HG02943 (cell line): ENCODE data around the gene AAGAB.

Experiments
- ATAC-seq: cut with Tn5 transposase; IDR thresholded peaks from one replicate; pipeline ENCODE4 v1.9.1; 2021; ENCODE audit warnings: mild to moderate bottlenecking, low read depth, moderate library complexity; ENCODE audit not compliant: unreplicated experiment

The AAGAB gene

DNA sequence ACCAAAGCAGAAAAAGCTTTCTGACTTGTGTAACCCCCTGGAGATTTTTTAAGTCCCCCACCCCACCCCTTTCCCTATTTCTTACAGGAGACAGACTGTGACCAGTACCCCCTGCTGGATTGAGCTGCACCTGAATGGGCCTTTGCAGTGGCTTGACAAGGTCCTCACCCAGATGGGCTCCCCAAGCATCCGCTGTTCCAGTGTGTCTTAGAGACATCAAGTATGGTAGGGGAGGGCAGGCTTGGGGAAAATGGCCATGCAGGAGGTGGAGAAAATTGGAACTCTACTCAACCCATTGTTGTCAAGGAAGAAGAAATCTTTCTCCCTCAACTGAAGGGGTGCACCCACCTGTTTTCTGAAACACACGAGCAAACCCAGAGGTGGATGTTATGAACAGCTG, 64.1 kb downstream of the AAGAB start:
- ATAC-seq = no peak

DNA sequence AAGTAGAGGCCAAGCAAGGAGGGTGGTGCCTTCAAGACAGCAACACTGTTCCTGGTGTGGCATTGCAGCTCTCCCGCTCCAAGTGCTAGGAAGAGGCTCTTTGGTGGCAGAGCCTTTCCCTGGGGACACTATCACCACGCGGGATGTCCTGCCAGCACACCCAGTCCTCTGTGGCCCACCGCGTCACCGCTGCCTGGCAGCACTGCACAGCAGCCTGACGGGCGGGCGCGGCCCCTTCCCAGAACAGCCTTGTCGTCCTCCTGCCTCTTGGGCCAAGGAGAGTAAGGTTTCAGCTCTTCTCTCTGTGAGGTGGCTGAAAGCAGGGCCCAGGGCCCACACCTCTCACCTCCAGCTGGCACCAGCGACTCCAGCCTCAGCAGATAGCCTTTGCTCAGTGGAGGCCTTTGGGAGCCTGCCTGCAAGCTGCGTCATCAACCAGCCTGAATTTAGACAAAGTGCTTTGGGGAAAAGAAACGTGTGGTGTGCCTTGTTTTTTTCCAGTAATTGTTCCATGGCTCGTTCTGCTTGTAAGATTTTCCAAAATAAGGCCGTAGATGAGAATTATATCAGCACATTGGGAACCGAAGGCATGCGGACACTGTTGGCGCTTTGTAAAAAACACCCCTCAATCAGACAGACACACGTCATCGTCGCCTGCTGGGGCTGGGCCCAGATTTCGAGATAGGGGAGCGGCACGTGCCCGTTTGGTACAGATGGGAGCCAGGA, 65.0 kb downstream of the AAGAB start:
- ATAC-seq = no peak

DNA sequence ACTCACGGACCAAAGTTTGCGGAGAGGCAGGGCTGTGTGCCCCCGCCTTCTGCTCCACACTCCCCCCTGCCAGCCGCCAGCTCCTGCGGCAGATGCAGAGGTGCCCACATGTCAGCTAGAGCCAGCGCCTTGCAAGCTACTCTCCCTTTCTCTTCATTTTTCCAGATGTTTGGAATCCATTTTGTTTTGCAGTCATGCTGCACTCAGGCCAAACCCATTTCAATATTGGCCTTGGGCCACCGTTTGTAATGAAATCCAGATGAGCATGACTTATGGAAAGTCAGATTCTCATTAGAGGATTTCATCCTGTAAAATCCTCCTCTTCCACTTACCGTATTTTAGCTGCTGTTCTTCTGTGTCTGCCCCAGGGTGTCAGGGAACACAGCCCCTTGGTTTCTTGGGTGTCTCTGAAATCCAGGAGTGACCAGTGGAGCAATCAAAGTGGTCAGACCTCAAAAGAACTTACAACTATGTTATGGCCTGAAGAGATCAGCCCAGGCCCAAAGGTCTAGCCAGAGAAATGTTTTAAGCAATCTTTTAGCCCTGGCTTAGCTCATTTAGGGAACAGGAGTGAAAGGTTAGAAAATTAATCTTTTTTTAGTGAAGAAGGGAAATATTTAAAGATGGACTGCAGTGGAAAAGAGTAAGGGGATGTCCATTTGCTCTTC, 65.8 kb downstream of the AAGAB start:
- no peak for ATAC-seq

DNA sequence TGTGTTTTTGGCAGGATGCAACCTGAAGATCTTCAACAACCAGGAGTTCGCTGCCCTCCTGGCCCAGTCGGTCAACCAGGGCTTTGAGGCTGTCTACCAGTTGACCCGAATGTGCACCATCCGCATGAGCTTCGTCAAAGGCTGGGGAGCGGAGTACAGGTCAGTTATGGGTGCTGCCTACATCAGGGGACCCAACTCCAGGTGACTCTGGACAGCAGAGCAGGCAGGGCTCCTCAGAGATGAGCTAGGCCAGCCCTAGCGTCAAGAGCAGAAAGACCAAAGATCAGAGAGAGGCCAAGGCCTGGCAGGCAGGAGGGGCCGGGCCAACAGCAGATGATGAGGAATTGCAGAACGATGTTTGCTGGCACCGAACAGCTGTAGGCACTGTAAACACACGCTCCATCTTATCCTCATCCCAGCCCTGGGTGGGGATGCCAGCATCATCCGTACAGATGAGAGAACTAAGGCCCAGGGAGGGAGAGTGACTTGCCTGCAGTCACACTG, 67.1 kb downstream of the AAGAB start:
- no peak for ATAC-seq

DNA sequence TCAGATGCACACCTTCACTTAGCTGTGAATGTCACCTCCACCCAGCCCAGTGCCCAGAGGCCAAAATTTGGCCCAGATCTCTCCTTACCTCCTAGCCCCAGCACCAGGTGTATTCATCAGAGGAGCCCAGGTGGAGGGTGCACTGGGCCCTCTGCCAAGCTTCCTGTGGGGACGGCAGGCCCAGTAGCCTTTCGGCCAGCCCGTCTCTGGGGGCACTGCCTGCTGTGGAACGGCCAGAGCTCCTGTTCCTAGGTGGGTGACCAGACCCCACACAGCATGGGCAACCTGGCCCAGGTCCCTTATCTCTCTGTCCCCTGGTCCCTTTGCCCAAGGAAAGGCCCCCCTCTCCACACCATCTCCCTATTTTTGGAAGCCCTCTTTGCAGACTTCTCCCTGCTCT, 67.8 kb downstream of the AAGAB start:
- ATAC-seq = no peak

DNA sequence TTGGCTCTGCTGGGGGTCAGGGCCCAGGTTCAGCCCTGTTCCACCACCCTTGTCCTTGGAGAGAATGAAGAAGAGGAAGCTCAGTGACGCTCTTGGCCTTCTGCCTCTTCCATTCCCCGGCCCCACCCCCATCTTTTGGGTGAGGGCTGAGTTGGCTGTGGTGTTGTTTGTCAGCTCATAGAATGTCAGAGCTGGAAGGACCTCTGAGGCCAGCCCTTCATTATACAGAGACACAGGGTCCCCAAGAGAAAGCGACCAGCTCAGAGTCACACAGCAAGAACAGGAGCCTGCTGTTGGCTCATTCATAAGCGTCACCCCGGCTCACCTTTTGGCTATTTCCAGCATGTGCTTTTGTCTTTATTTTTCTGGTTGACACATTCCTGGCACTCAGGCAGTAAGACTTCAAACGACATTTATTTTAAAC, 68.2 kb downstream of the AAGAB start:
- no peak for ATAC-seq

DNA sequence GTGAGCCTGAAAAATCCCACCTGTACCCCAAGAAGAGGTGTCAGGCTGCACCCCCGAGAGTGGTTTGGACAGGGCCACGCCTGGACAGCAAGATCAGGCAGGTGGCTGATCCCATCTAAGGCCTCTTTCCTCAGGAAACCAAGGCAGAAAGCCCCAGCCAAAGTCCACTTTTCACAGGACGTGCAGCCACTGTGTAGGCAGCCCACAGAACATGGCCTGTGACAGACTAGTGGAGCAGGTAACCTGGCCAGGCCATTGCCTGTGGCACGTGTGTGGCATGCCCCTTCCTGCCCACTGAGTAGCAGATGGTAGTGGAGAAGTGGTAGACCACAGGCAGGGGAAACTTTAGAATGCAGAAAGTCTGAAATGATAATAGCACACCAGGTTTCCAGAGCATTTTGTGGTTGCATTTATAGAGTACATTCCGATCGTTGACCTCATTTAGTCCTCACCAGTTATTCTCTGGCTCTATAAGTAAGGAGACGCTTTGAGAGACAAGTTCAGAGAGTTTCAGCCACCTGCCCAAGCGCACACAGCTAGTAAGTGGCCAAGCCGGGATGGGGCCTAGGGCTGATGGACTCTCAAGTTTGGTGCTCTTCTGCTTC, 68.7 kb downstream of the AAGAB start:
- no peak for ATAC-seq

DNA sequence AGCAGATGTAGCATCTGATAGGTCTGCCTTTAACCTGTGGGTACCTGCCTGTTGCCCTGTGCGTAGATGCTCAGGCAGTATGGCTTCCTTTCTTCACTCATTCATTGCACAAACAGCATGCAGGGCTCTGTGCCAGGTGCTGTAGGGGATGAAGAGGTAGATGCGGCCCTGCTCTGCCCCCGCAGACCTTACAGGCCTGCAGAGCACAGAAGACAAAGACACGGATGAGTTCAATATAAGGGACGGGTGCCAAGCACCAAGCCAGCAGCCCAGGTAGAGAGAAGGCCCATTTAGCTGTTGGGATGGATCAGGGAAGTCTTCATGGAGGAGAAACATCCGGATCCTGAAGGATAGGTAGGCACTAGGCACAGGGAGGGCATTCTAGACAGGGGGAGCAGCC, 69.4 kb downstream of the AAGAB start:
- no peak for ATAC-seq

DNA sequence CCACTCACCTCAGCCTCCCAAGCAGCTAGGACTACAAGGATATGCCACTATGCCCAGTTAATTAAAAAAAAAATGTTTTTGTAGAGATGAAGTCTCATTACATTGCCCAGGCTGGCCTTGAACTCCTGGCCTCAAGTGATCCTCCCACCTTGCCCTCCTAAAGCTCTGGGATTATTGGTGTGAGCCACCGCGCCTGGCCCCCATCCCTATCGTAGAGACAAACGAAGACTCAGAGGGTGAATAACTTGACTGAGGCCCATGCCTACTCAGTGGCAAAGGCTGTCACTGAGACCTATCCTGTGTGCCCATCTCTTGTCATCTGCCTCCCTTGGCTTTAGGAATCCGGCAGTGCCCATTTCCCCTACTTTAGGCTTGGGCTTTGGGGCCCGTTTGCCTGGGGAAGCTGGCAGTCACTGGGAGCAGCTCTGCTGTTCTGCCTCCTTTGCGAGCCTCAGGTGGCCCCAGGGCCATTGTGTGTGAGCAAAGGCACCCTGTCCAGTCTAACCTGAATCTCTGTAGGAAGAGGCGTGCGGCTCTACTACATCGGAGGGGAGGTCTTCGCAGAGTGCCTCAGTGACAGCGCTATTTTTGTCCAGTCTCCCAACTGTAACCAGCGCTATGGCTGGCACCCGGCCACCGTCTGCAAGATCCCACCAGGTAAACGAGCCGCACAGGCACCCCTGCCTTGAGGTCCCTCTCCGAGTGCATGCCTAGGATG, 70.1 kb downstream of the AAGAB start:
- ATAC-seq = no peak

DNA sequence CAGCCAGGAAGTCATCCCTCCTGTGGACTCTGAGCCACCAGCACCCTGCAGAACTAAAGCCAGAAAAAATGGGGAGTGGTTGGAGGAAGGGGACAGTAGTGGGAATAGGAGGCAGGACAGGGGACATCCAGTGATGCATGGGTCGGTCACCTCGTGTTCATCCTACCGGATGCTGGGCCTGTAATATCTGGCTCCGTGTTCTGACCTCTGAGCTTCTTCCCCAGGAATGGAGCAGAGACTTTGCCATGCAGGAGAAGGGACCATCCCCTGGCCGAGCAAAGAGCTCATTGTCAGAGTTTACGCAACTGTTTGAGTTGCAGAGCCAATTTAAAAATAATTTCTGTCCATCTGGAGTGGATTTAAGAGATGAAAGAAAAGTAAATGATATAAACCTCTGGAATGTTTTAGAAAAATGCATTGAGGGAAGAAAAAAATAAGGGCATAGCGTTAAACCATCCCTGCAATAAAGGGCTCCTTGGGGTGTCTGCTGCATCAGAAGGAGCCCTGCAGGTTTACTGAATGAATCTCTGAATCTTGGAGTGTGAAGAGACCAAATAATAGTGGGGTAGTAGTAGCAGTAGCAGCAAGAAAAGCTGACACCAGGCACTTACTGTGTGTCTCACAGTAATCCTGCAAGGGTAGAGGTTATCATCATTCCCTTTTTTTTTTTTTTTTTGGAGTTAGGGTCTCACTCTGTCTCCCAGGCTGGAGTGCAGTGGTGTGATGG, 70.9 kb downstream of the AAGAB start:
- no peak for ATAC-seq

DNA sequence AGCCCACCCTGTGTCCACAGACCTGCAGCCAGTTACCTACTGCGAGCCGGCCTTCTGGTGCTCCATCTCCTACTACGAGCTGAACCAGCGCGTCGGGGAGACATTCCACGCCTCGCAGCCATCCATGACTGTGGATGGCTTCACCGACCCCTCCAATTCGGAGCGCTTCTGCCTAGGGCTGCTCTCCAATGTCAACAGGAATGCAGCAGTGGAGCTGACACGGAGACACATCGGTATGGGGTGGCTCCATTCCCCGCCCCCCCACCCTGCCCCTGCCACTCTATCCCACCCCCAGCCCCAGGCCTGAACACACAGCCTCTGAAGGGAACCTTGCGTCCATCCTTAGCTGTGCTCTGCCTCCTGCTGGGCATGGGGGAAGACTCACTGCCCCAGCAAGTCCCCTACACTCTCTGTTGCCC, 73.2 kb downstream of the AAGAB start:
- ATAC-seq = no peak

DNA sequence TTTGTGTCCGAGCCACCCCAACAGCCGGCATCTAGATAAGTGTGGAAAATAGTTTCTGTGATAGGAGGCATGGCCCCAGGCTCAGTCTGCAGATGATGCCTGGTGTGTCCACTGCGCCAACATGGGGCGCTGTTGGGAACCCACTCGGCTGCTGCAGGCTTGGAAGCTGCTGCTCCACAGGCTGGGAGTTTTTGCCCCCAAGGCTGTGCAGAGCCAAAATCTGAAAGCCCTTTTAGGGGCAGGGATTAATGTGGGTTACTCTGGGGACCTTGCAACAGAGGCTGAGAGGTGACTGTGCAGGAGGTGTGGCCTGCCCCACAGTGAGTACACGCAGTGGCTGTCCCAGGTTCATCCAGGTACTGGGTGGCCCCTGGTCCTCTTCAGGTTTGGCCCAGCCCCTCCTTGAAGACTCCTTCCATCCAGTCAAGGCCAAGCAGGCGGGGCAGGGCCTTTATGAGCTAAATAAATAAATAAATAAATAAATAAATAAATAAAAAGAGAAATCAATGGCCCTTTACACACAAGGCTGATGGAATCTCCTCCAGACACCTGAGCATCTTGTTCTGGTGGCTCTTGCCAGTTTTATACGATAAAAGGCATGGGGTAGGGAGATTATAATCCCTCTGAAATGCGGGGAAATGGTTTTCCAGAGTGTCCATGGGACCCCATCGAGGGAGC, 73.8 kb downstream of the AAGAB start:
- ATAC-seq = no peak

DNA sequence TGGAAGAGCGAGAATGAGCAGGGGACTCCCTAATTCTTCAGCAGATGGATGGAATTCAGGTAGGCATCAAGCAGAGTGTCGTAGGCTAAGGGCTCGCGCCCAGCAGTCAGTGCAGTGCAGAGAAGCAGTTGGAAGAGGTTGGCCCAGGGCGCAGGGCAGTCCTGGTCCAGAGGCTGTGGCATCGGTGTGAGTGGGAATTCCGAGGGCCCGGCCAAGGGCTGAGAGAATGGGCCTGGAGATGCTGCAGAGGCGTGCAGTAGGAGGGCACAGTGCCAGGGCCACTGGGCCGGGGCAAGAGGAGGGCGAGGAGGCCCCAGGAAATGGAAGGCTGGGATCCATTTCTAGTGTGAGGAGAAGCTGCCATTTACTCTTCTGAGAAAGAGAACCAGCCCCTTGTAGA, 74.4 kb downstream of the AAGAB start:
- ATAC-seq = no peak

DNA sequence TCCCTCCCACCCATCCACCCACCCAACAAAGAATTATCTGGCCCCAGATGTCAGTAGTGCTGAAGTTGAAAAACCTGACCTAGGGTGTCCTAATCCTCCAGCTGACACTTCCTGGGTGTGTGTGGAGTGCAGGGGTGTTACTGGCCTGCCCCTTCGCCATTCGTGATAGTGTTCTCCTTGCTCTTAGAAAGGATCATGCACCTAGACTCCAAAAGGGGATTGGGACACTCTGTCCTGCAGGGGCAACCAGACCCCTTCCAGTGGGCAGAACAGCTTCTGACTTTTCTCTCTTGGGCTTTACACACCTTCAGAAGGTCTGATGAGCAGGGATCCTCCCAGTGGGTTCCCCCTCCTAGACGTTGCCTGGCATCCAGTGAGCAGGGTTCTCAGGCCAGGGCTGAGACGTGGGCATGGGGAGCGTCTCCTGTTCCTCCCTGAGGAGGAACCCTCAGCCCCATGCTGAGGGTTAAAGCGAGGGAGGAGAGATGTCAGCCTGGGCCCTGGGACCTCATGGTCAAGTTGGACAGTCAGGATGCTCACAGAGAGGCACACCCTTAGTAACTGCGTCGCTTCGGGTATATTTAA, 75.0 kb downstream of the AAGAB start:
- no peak for ATAC-seq

DNA sequence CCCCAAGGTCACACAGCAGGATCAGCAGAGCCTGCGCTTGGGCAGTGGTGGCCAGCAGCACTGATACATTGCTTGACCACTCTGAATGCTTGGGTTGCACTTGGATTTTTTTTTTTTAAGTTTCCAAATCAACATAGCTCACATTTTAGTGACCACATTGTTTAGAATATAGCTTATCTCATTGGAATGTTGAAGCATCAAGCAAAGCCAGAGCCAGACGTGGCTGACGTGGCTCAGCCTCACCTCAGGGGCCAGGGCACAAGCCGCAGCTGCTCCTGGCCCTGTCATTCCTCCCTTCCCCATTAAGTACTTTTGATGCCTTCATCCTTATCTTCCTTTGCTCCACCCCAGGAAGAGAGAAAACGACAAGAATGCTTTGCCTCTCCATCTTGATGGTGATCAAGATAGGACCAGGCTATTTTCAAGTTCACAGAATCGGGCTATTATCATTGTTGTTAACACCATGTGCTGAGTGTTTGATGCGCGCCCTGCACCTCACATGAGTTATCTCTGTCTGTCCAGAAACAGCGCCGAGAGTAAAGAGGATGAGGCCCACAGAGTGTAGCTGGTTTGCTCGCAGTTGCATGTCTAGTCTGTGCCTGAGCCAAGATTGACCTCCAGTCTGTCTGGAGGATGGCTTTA, 75.8 kb downstream of the AAGAB start:
- no peak for ATAC-seq

DNA sequence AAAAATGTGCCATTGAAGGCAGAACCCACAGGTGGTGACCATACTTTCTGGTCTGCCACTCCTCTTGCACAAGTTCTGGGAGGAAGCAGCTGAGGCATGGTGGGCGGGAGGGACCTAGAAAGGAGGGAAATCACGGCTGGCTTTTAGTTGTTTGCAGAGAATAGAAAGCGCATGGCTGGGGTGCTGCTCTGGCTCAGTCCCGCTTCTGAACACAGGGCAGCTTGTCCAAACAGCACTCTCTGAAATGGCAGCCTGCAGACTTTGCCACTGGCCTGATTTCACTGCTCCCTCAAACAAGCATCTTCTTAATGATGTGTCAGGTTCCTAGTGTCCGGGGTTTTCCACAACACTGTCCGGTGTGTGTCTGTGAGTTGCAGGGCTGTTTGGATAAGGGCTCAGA, 76.7 kb downstream of the AAGAB start:
- no peak for ATAC-seq

DNA sequence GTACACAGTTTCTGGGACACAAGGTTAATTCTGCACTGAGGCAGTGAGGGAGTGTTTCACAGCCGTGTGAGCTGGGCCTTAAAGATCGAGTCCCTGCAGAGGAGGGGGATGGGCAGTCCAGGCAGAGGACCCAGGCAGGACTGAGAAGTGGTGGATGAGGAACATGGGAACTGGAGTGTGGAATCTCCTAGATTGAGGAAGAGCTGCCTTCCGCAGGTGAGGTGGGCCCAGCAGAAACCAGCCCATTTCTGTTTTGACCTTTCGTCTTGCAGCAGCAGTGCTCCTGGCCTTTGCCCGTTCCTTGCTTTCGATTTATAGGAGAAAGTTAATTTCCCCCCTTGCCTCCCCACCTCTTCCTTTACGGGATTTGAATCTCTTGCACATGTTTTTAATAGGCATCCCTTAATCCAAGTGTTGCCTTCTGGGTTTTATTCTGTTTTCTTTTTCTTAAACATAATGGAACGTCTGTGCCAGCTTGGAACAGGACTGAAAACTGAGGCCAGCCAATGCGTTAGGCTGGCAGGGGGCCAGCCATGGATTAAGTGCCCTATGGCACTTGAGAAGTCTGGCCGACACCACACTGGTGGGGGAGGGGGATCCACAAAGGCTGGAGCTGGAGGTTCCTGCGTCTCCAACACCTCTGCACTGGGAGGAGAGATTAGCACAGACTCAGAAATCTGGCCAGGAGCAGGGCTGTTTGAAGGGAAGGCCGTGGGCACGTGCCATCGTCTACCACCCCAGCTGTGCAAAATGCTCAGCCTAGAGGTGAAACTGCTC, 78.1 kb downstream of the AAGAB start:
- no peak for ATAC-seq

DNA sequence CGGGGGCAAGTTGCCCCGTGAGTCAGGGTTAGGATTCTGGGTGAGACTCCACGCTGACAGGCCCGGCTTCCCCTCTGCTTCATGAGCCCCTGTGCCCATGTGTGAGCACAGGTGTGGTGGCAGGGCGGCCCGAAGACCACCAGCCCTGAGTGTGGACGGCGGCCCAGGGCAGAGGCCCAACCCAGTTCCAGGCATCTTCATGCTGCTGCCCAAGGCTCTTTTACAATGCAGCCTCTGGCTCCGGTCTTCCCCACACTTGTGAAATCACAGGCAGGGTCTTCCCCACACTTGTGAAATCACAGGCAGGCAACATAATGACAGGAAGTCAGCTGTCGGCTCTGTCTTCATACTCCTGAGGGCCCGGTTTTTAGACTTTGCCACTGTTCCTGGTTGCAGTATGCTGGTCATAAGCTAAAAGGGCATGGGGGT, 78.8 kb downstream of the AAGAB start:
- ATAC-seq = no peak
